ENCODE measurements around the gene COL5A1.

COL5A1 gene

GRCh38 chr9:134752471-134753168, 111.0 kb downstream of the COL5A1 start:
- Mint-ChIP-seq H3K27ac (no peak overlapping the region), H3K4me1 (ENCODE audit: low read depth) (no peaks in the 10 kb centered on the region), H3K9me3 (ENCODE audit: low read depth) (no peaks in the 10 kb centered on the region), H3K4me3 (no peak overlapping the region), H3K36me3 (no peaks in the 10 kb centered on the region), H3K27me3 (no peaks in the 10 kb centered on the region)

- no peak overlapping the region for H3K4me3 Mint-ChIP-seq
- no peaks in the 10 kb centered on the region for H3K9me3 Mint-ChIP-seq (ENCODE audit: low read depth)
- no peaks in the 10 kb centered on the region for H3K27me3 Mint-ChIP-seq
- H3K27ac Mint-ChIP-seq, result no peak overlapping the region
- no peaks in the 10 kb centered on the region for H3K4me1 Mint-ChIP-seq (ENCODE audit: low read depth)
- H3K36me3 Mint-ChIP-seq, result no peaks in the 10 kb centered on the region
Measured at GRCh38 chr9:134753191-134753590, 111.6 kb downstream of the COL5A1 start.

GRCh38 chr9:134755221-134755907, 113.8 kb downstream of the COL5A1 start:
- no peaks in the 10 kb centered on the region for H3K36me3 Mint-ChIP-seq
- no peak overlapping the region for H3K4me3 Mint-ChIP-seq
- no peak overlapping the region for H3K27ac Mint-ChIP-seq
- H3K4me1 Mint-ChIP-seq (ENCODE audit: low read depth), result no peaks in the 10 kb centered on the region
- H3K27me3 Mint-ChIP-seq, result no peaks in the 10 kb centered on the region
- no peaks in the 10 kb centered on the region for H3K9me3 Mint-ChIP-seq (ENCODE audit: low read depth)

GRCh38 chr9:134756098-134756497, 114.5 kb downstream of the COL5A1 start:
- Mint-ChIP-seq H3K27me3 (no peaks in the 10 kb centered on the region), H3K27ac (no peak overlapping the region), H3K4me1 (ENCODE audit: low read depth) (no peaks in the 10 kb centered on the region), H3K36me3 (no peaks in the 10 kb centered on the region), H3K9me3 (ENCODE audit: low read depth) (no peaks in the 10 kb centered on the region), H3K4me3 (no peak overlapping the region)

- Mint-ChIP-seq H3K27me3 (no peaks in the 10 kb centered on the region), H3K9me3 (ENCODE audit: low read depth) (no peaks in the 10 kb centered on the region), H3K4me3 (no peak overlapping the region), H3K36me3 (no peaks in the 10 kb centered on the region), H3K27ac (no peak overlapping the region), H3K4me1 (ENCODE audit: low read depth) (no peaks in the 10 kb centered on the region)
Measured at GRCh38 chr9:134757216-134757975, 115.8 kb downstream of the COL5A1 start.

- H3K36me3 Mint-ChIP-seq, result no peaks in the 10 kb centered on the region
Measured at GRCh38 chr9:134758949-134759607, 117.5 kb downstream of the COL5A1 start.

GRCh38 chr9:134759913-134760312, 118.3 kb downstream of the COL5A1 start:
- no peaks in the 10 kb centered on the region for H3K9me3 Mint-ChIP-seq (ENCODE audit: low read depth)
- H3K27me3 Mint-ChIP-seq, result no peaks in the 10 kb centered on the region
- no peak overlapping the region for H3K27ac Mint-ChIP-seq
- H3K36me3 Mint-ChIP-seq, result no peaks in the 10 kb centered on the region
- H3K4me1 Mint-ChIP-seq (ENCODE audit: low read depth), result no peaks in the 10 kb centered on the region
- no peak overlapping the region for H3K4me3 Mint-ChIP-seq

More at GRCh38 chr9:134758949-134759607, 117.5 kb downstream of the COL5A1 start:
- Mint-ChIP-seq H3K4me3 (no peak overlapping the region), H3K9me3 (ENCODE audit: low read depth) (no peaks in the 10 kb centered on the region), H3K27ac (no peak overlapping the region), H3K27me3 (no peaks in the 10 kb centered on the region), H3K4me1 (ENCODE audit: low read depth) (no peaks in the 10 kb centered on the region)

GRCh38 chr9:134760750-134761420, 119.3 kb downstream of the COL5A1 start:
- H3K36me3 Mint-ChIP-seq, result no peaks in the 10 kb centered on the region
- H3K9me3 Mint-ChIP-seq (ENCODE audit: low read depth), result no peaks in the 10 kb centered on the region
- no peaks in the 10 kb centered on the region for H3K4me1 Mint-ChIP-seq (ENCODE audit: low read depth)
- H3K4me3 Mint-ChIP-seq, result no peak overlapping the region
- peak overlapping the region; percentile 23 for H3K27ac Mint-ChIP-seq
- no peaks in the 10 kb centered on the region for H3K27me3 Mint-ChIP-seq

- Mint-ChIP-seq H3K4me3 (no peak overlapping the region), H3K27me3 (no peaks in the 10 kb centered on the region), H3K9me3 (ENCODE audit: low read depth) (no peaks in the 10 kb centered on the region), H3K27ac (no peak overlapping the region), H3K4me1 (ENCODE audit: low read depth) (no peaks in the 10 kb centered on the region), H3K36me3 (no peaks in the 10 kb centered on the region)
Measured at GRCh38 chr9:134764473-134765269, 123.1 kb downstream of the COL5A1 start.

- no peaks in the 10 kb centered on the region for H3K36me3 Mint-ChIP-seq
- no peaks in the 10 kb centered on the region for H3K4me1 Mint-ChIP-seq (ENCODE audit: low read depth)
- H3K27me3 Mint-ChIP-seq, result no peaks in the 10 kb centered on the region
- no peaks in the 10 kb centered on the region for H3K9me3 Mint-ChIP-seq (ENCODE audit: low read depth)
- H3K27ac Mint-ChIP-seq, result no peak overlapping the region
- H3K4me3 Mint-ChIP-seq, result no peak overlapping the region
Measured at GRCh38 chr9:134765785-134766184, 124.2 kb downstream of the COL5A1 start.

- no peaks in the 10 kb centered on the region for H3K27me3 Mint-ChIP-seq
- no peak overlapping the region for H3K27ac Mint-ChIP-seq
- no peaks in the 10 kb centered on the region for H3K36me3 Mint-ChIP-seq
- H3K4me1 Mint-ChIP-seq (ENCODE audit: low read depth), result no peaks in the 10 kb centered on the region
- no peak overlapping the region for H3K4me3 Mint-ChIP-seq
- H3K9me3 Mint-ChIP-seq (ENCODE audit: low read depth), result no peaks in the 10 kb centered on the region
Measured at GRCh38 chr9:134766587-134766986, 125.0 kb downstream of the COL5A1 start.

GRCh38 chr9:134768332-134768708, 126.7 kb downstream of the COL5A1 start:
- Mint-ChIP-seq H3K36me3 (no peaks in the 10 kb centered on the region), H3K4me3 (no peak overlapping the region), H3K9me3 (ENCODE audit: low read depth) (no peaks in the 10 kb centered on the region)

GRCh38 chr9:134768709-134769351, 127.2 kb downstream of the COL5A1 start:
- Mint-ChIP-seq H3K4me3 (no peak overlapping the region), H3K27me3 (no peaks in the 10 kb centered on the region), H3K36me3 (no peaks in the 10 kb centered on the region), H3K27ac (no peak overlapping the region), H3K4me1 (ENCODE audit: low read depth) (no peaks in the 10 kb centered on the region), H3K9me3 (ENCODE audit: low read depth) (no peaks in the 10 kb centered on the region)

More at GRCh38 chr9:134768332-134768708, 126.7 kb downstream of the COL5A1 start:
- no peaks in the 10 kb centered on the region for H3K4me1 Mint-ChIP-seq (ENCODE audit: low read depth)
- H3K27me3 Mint-ChIP-seq, result no peaks in the 10 kb centered on the region
- H3K27ac Mint-ChIP-seq, result no peak overlapping the region

Measured in activated naive CD8-positive, alpha-beta T cell (primary cell).